ENCODE measurements around the gene AIP. TPM values are rescaled to one million over a fixed set of nuclear protein-coding genes. Genes with fewer than 3 reads are reported as not detected.
"Not testable (repeated sequence)": the region's sequence is repeated elsewhere in the genome, so short reads cannot be mapped to it uniquely, and the experiment has no call there.

AIP gene
- total and polyA plus RNA-seq, 7 donors: 71.2 to 120 (median 103) TPM

GRCh38 chr11:67482275-67482826, 475 bp upstream of the AIP start:
- peaks cover 0 to 37% (median 24%) of the 10 kb centered on the region in 4 donors for H3K4me1 ChIP-seq
- WGBS, 2 donors: 29 to 41% methylated on average over 19 of the region's 19 CpGs
- H3K27me3 ChIP-seq: no peaks in the 10 kb centered on the region
- peaks cover 0 to 6% (median 0%) of the 10 kb centered on the region in 4 donors for H3K36me3 ChIP-seq
- H3K9me3 ChIP-seq: no peaks in the 10 kb centered on the region
- TF ChIP-seq POLR2A (IDR thresholded peaks at IDR 0.05): no peak
- TF ChIP-seq, protein P1, sequence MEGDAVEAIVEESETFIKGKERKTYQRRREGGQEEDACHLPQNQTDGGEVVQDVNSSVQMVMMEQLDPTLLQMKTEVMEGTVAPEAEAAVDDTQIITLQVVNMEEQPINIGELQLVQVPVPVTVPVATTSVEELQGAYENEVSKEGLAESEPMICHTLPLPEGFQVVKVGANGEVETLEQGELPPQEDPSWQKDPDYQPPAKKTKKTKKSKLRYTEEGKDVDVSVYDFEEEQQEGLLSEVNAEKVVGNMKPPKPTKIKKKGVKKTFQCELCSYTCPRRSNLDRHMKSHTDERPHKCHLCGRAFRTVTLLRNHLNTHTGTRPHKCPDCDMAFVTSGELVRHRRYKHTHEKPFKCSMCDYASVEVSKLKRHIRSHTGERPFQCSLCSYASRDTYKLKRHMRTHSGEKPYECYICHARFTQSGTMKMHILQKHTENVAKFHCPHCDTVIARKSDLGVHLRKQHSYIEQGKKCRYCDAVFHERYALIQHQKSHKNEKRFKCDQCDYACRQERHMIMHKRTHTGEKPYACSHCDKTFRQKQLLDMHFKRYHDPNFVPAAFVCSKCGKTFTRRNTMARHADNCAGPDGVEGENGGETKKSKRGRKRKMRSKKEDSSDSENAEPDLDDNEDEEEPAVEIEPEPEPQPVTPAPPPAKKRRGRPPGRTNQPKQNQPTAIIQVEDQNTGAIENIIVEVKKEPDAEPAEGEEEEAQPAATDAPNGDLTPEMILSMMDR (IDR thresholded peaks at IDR 0.05): no peak
- no peak for TF ChIP-seq EP300 (IDR thresholded peaks at IDR 0.05)
- TF ChIP-seq POLR2AphosphoS5 (IDR thresholded peaks at IDR 0.05): no peak
- intact Hi-C loops (cut with DNase I): loop anchor here (1.0 to 5.0 kb wide), 3 partner anchors 13 to 80 kb away; partner anchors contain the start of genes PPP1CA, TBC1D10C and TMEM134
- H3K4me3 ChIP-seq: peak overlapping the region; percentile 36 to 59 (median 51)
- no peak for DNase-seq
- peak overlapping the region; percentile 81 to 87 (median 82) for H3K27ac ChIP-seq

DNA sequence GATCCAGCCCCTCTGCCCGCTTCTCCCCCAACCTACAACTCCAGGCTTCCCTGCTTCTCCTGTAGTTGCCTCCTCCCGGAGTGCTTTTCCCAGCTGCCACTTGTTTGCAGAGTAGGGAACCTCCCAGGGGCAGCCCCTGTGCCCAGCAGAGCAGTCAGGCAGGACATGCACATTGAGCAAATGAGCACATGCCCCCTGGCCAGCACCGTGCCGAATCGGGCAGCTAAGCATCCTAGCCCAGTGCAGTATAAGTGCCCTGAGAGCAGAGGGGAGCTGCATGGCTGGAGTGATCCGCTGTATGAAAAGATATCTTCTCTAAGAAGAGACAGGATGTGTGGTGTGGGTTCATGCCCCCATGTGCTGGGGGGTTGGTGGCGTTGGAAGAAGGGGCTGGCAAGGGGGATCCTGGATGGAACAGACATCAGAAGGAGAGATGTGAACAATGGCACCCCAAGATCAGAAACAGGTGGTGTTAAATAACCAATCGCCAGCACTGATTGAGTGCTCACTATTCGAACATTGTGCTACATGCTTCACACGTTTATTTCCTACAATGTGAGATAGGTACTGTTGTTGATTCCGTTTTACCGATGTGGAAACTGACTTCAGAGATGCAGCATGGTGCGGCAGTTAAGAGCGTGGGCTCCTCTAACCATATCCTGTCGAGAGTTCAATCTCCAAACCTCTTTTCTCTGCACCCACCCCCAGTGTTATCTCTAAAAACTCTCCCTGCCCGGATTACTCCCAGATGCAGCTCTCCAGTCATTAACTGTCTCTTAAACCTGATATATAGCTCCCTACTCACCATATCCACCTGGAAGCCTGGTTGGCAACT, 1.2 kb downstream of the AIP start:
- 67 to 84% methylated on average over 16 of the region's 16 CpGs for WGBS, 2 donors
- peaks cover 0 to 21% (median 0%) of the 10 kb centered on the region in 4 donors for H3K36me3 ChIP-seq
- peak overlapping the region; percentile 81 to 87 (median 82) for H3K27ac ChIP-seq
- TF ChIP-seq EP300 (IDR thresholded peaks at IDR 0.05): no peak
- TF ChIP-seq, protein P1 (IDR thresholded peaks at IDR 0.05): no peak
- no peak for TF ChIP-seq POLR2AphosphoS5 (IDR thresholded peaks at IDR 0.05)
- TF ChIP-seq POLR2A (IDR thresholded peaks at IDR 0.05): no peak
- DNase-seq: no peak
- peaks cover 0 to 37% (median 24%) of the 10 kb centered on the region in 4 donors for H3K4me1 ChIP-seq
- H3K4me3 ChIP-seq: peak overlapping the region; percentile 36 to 59 (median 51)
- intact Hi-C loops (cut with DNase I): loop anchor here (2.0 to 5.0 kb wide), 2 partner anchors 23 to 82 kb away; partner anchors contain the start of genes PPP1CA and TBC1D10C
- H3K27me3 ChIP-seq: no peaks in the 10 kb centered on the region
- no peaks in the 10 kb centered on the region for H3K9me3 ChIP-seq

DNA sequence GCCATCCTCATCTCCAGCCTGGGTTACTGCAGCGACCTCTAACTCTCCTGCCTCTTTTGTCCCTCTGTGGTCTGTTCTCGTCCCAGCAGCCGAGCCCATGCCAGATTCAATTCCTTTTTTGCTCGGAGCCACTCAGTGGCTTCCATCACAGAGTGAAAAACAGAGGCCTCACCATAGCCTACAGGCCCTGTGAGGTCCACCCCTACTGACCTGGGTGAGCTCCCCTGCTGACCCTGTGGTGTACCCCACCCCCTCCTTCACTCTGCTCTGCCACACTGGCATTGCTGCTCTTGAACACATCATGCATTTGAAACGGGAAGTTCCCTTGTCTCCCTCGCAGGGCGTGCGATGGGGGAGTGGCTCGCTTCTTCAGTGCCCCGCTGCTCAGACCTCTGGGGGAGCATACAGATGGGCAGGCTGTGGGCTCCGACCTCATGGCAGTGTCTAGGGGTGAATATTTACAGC, 2.1 kb downstream of the AIP start:
- no peak overlapping the region for H3K4me3 ChIP-seq
- 51 to 80% methylated on average over 11 of the region's 11 CpGs for WGBS, 2 donors
- H3K36me3 ChIP-seq: peaks cover 3 to 29% (median 5%) of the 10 kb centered on the region in 4 donors
- peak; percentile 68 for DNase-seq
- peaks cover 0 to 37% (median 24%) of the 10 kb centered on the region in 4 donors for H3K4me1 ChIP-seq
- TF ChIP-seq POLR2A (IDR thresholded peaks at IDR 0.05) (no peak), EP300 (IDR thresholded peaks at IDR 0.05) (no peak), POLR2AphosphoS5 (IDR thresholded peaks at IDR 0.05) (no peak)
- TF ChIP-seq, protein P1 (IDR thresholded peaks at IDR 0.05): no peak
- no peaks in the 10 kb centered on the region for H3K27me3 ChIP-seq
- H3K9me3 ChIP-seq: no peaks in the 10 kb centered on the region
- intact Hi-C loops (cut with DNase I): loop anchor here (5.0 kb wide), 1 partner anchor 83 kb away; the partner anchor contains the start of genes PPP1CA and TBC1D10C
- no peak overlapping the region for H3K27ac ChIP-seq

- peaks cover 0 to 37% (median 24%) of the 10 kb centered on the region in 4 donors for H3K4me1 ChIP-seq
- H3K36me3 ChIP-seq: peaks cover 5 to 39% (median 13%) of the 10 kb centered on the region in 4 donors
- H3K4me3 ChIP-seq; DNase-seq; intact Hi-C loops (cut with DNase I); H3K9me3 ChIP-seq; H3K27ac ChIP-seq; H3K27me3 ChIP-seq: not testable (repeated sequence)
- 64 to 75% methylated on average over 7 of the region's 7 CpGs for WGBS, 2 donors
Observed at GRCh38 chr11:67485873-67486361, 3.1 kb downstream of the AIP start.
